SK-N-SH treated with all-trans-retinoic acid at 6 μM for 48 hours (cell line): ENCODE data around the gene WASF3.

ENCODE experiments used
- ATAC-seq: fragments of 200-7000 bp; cut with Tn5 transposase; 3 replicates; pipeline ENCODE4 v1.9.1; 2020; ENCODE audit warnings: mild to moderate bottlenecking, moderate library complexity
- ARNTL ChIP-seq: fragments of 450-650 bp; formaldehyde crosslinking; IDR thresholded peaks from 2 replicates; pipeline ENCODE4 v1.5.0; 2020; ENCODE audit warnings: low read depth, mild to moderate bottlenecking, moderate library complexity, borderline replicate concordance
- BACH2 ChIP-seq: fragments of 250-450 bp; sonication (Bioruptor Pico); IDR thresholded peaks from 2 replicates; pipeline ENCODE4 v1.9.0; 2021; ENCODE audit warnings: mild to moderate bottlenecking, borderline replicate concordance
- CSDC2 ChIP-seq: fragments of 250-450 bp; sonication (Bioruptor Pico); IDR thresholded peaks from 2 replicates; pipeline ENCODE4 v1.5.0; 2020; ENCODE audit warnings: mild to moderate bottlenecking, moderate library complexity
- CSRNP3 ChIP-seq: fragments of 250-450 bp; sonication (Bioruptor Pico); IDR thresholded peaks from 2 replicates; pipeline ENCODE4 v1.5.1; 2021; ENCODE audit warnings: mild to moderate bottlenecking, moderate library complexity
- ESRRG ChIP-seq: fragments of 250-450 bp; sonication (Bioruptor Pico); IDR thresholded peaks from 2 replicates; pipeline ENCODE4 v1.6.1; 2021; ENCODE audit warnings: mild to moderate bottlenecking
- GLIS3 ChIP-seq: fragments of 250-450 bp; sonication (Bioruptor Pico); IDR thresholded peaks from 2 replicates; pipeline ENCODE4 v1.5.0; 2020; ENCODE audit warnings: mild to moderate bottlenecking, moderate library complexity
- ISL1 ChIP-seq: fragments of 250-450 bp; sonication (Bioruptor Pico); IDR thresholded peaks from 2 replicates; pipeline ENCODE4 v2.1.2; 2022; ENCODE audit warnings: mild to moderate bottlenecking, moderate library complexity
- PATZ1 ChIP-seq: fragments of 250-450 bp; sonication (Bioruptor Pico); IDR thresholded peaks from 2 replicates; pipeline ENCODE4 v1.8.0; 2020; ENCODE audit warnings: mild to moderate bottlenecking, moderate library complexity, borderline replicate concordance
- PPARA ChIP-seq: fragments of 250-450 bp; sonication (Bioruptor Pico); IDR thresholded peaks from 2 replicates; pipeline ENCODE4 v1.5.0; 2020; ENCODE audit warnings: mild to moderate bottlenecking, borderline replicate concordance
- SNAI2 ChIP-seq: fragments of 250-450 bp; sonication (Bioruptor Pico); IDR thresholded peaks from 2 replicates; pipeline ENCODE4 v1.5.0; 2020; ENCODE audit warnings: mild to moderate bottlenecking, moderate library complexity
- TCF4 ChIP-seq: fragments of 250-450 bp; sonication (Bioruptor Pico); IDR thresholded peaks from 2 replicates; pipeline ENCODE4 v1.8.0; 2021; ENCODE audit warnings: mild to moderate bottlenecking, moderate library complexity, borderline replicate concordance
- TOX ChIP-seq: fragments of 250-450 bp; sonication (Bioruptor Pico); IDR thresholded peaks from 2 replicates; pipeline ENCODE4 v1.8.0; 2021; ENCODE audit warnings: mild to moderate bottlenecking, moderate library complexity, borderline replicate concordance
- TSHZ2 ChIP-seq: fragments of 250-450 bp; sonication (Bioruptor Pico); IDR thresholded peaks from 2 replicates; pipeline ENCODE4 v1.5.0; 2020; ENCODE audit warnings: mild to moderate bottlenecking, moderate library complexity
- ZC3H10 ChIP-seq: fragments of 250-450 bp; sonication (Bioruptor Pico); IDR thresholded peaks from 2 replicates; pipeline ENCODE4 v1.5.1; 2021; ENCODE audit warnings: mild to moderate bottlenecking, moderate library complexity
- ZFP3 ChIP-seq: fragments of 250-450 bp; sonication (Bioruptor Pico); IDR thresholded peaks from 2 replicates; pipeline ENCODE4 v1.5.0; 2020; ENCODE audit warnings: mild to moderate bottlenecking, moderate library complexity
- ZFP30 ChIP-seq: fragments of 450-650 bp; formaldehyde crosslinking; IDR thresholded peaks from 2 replicates; pipeline ENCODE4 v1.5.0; 2022; ENCODE audit warnings: mild to moderate bottlenecking, moderate library complexity
- ZNF565 ChIP-seq: fragments of 450-650 bp; formaldehyde crosslinking; conservative IDR thresholded peaks from 2 replicates; pipeline ENCODE4 v1.5.0; 2020; ENCODE audit warnings: low read depth, mild to moderate bottlenecking, moderate library complexity
- ZNF70 ChIP-seq: fragments of 450-650 bp; formaldehyde crosslinking; IDR thresholded peaks from 2 replicates; pipeline ENCODE4 v1.5.0; 2020; ENCODE audit warnings: mild to moderate bottlenecking, moderate library complexity
- TF ChIP-seq, protein P1 (sequence below): fragments of 250-450 bp; sonication (Bioruptor Pico); IDR thresholded peaks from 2 replicates; pipeline ENCODE4 v1.5.1; 2020; ENCODE audit warnings: low read depth, mild to moderate bottlenecking, moderate library complexity

Gene WASF3

DNA sequence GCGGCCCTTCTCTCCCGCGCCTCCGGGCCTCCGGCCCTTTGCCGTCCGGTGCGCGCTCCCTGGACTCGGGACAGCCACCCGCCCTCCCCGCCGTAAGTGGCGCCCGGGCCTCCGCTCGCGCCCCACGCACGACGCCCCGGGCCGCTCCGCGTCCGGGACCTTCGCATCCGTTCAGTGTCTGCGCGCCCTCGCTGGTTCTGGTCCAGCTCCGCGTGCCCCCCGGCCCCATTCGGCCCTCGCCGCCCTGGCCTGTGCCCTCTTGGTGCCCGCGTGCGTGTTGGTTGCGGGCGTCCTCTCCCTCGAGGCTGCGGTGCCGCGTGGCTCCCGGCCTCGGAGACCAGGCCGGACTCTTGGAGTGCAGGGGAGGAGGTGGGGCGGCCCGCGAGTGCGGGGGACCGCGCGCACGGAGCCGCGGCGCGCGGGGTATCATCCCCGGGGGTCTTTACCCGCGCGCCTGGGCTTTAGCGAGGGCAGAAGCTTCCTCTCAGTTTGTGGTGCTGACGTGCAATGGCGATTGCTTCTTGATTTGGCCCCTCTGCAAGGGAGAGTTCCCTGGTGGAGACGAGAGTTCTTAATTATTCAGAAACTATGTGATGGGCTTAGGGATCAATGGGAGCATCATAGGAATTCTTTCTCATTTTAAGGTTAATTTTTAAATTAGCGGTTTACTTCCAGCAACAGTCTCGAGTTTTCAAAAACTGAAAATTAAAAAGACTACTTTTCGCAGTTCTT is 757 bp downstream of the WASF3 start (continued):
- TF ChIP-seq TSHZ2 (CRISPR knock-in tag) (no peak), PPARA (CRISPR knock-in tag) (no peak), ISL1 (CRISPR knock-in tag) (no peak), CSRNP3 (CRISPR knock-in tag) (no peak)

DNA sequence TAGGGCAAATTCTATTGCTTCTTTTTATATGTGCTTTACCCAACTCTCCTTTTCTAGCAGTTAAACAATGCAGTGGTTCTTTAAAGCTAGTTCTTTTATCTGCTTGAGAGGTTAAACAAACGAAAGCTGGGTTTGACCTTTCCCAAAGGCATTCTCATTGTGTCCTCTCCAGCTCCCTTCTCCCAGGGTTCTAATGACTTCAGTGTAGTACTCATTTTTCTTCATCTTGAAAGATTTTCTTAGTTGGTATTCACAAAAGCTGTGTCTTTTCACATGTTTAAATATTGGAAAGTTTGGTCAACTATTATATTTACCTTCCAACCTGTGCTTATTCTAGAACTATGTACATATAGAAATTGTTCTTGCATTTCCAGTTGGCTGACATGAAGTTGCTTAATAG is 1.5 kb downstream of the WASF3 start:
- ATAC-seq = no peak
- TF ChIP-seq PPARA (CRISPR knock-in tag) (no peak), PATZ1 (CRISPR knock-in tag) (no peak), ZNF70 (CRISPR knock-in tag) (no peak), ZC3H10 (CRISPR knock-in tag) (no peak), CSDC2 (no peak), GLIS3 (CRISPR knock-in tag) (no peak), BACH2 (CRISPR knock-in tag) (no peak), ZNF565 (CRISPR knock-in tag) (no peak), ISL1 (CRISPR knock-in tag) (no peak), TOX (CRISPR knock-in tag) (no peak), ESRRG (no peak), ARNTL (CRISPR knock-in tag) (no peak), SNAI2 (CRISPR knock-in tag) (no peak)
- TF ChIP-seq, protein P1, sequence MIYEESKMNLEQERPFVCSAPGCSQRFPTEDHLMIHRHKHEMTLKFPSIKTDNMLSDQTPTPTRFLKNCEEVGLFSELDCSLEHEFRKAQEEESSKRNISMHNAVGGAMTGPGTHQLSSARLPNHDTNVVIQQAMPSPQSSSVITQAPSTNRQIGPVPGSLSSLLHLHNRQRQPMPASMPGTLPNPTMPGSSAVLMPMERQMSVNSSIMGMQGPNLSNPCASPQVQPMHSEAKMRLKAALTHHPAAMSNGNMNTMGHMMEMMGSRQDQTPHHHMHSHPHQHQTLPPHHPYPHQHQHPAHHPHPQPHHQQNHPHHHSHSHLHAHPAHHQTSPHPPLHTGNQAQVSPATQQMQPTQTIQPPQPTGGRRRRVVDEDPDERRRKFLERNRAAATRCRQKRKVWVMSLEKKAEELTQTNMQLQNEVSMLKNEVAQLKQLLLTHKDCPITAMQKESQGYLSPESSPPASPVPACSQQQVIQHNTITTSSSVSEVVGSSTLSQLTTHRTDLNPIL (CRISPR knock-in tag) = no peak

- no peak for TF ChIP-seq ZFP30 (CRISPR knock-in tag)
- no peak for TF ChIP-seq ZFP3
- no peak for TF ChIP-seq PPARA (CRISPR knock-in tag)
- TF ChIP-seq TSHZ2 (CRISPR knock-in tag) = no peak
- TF ChIP-seq ZC3H10 (CRISPR knock-in tag) = no peak
- no peak for TF ChIP-seq ZNF565 (CRISPR knock-in tag)
- no peak for TF ChIP-seq TCF4 (CRISPR knock-in tag)
- no peak for TF ChIP-seq ISL1 (CRISPR knock-in tag)
- TF ChIP-seq, protein P1 (CRISPR knock-in tag) = no peak
- no peak for ATAC-seq
Measured at GRCh38 chr13:26560456-26560855, 3.0 kb downstream of the WASF3 start.
